NB4 (cell line): ENCODE measurements around the gene WWP2.

Source experiments
- DNase-seq: peaks from one replicate; pipeline ENCODE4 v3.0.0; 2010; ENCODE audit warnings: low read depth
- H3K4me3 ChIP-seq: one replicate; pipeline ENCODE4 v1.5.1; 2011; ENCODE audit warnings: mild to moderate bottlenecking, low read depth, low read length, moderate library complexity
- MYC ChIP-seq: IDR thresholded peaks from 2 replicates; pipeline ENCODE4 v1.6.1; 2011; ENCODE audit warnings: low read depth, low read length
- POLR2A ChIP-seq: IDR thresholded peaks from 2 replicates; pipeline ENCODE4 v1.6.1; 2011; ENCODE audit warnings: mild to moderate bottlenecking; ENCODE audit not compliant: insufficient read length; ENCODE audit errors: extremely low read depth
- TF ChIP-seq, protein P1 (sequence below): IDR thresholded peaks from 2 replicates; pipeline ENCODE4 v1.6.1; 2011; ENCODE audit warnings: low read depth, low read length
- TF ChIP-seq, protein P2 (sequence below): IDR thresholded peaks from one replicate; pipeline ENCODE4 v1.5.1; 2012; ENCODE audit warnings: low read depth, low read length

Gene WWP2

GRCh38 chr16:69892378-69892777 is 130.2 kb downstream of the WWP2 start:
- TF ChIP-seq POLR2A, result no peak
- TF ChIP-seq, protein P1, sequence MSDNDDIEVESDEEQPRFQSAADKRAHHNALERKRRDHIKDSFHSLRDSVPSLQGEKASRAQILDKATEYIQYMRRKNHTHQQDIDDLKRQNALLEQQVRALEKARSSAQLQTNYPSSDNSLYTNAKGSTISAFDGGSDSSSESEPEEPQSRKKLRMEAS, result no peak
- no peak for TF ChIP-seq MYC
- TF ChIP-seq, protein P2, sequence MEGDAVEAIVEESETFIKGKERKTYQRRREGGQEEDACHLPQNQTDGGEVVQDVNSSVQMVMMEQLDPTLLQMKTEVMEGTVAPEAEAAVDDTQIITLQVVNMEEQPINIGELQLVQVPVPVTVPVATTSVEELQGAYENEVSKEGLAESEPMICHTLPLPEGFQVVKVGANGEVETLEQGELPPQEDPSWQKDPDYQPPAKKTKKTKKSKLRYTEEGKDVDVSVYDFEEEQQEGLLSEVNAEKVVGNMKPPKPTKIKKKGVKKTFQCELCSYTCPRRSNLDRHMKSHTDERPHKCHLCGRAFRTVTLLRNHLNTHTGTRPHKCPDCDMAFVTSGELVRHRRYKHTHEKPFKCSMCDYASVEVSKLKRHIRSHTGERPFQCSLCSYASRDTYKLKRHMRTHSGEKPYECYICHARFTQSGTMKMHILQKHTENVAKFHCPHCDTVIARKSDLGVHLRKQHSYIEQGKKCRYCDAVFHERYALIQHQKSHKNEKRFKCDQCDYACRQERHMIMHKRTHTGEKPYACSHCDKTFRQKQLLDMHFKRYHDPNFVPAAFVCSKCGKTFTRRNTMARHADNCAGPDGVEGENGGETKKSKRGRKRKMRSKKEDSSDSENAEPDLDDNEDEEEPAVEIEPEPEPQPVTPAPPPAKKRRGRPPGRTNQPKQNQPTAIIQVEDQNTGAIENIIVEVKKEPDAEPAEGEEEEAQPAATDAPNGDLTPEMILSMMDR, result no peak
- H3K4me3 ChIP-seq, result no peak overlapping the region
- DNase-seq, result no peak

DNA sequence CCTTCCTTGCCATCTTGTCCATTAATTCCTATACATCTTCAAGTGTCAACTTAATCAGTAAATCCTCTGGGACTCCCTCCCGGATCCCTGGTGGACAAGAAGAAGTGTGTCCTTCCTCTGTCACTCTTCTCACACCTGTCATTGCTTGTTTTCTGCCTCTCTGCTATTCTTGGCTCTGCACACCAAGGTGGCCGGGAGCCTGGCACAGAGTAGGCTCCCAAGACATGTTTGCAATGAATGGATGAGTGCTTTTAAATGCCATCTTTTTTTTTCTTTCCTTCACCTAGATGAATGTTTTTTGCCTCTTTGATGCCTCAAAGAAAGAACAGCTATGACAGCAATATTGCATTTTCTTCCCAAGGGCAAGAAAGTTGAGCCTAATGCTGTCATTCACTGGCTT is 131.0 kb downstream of the WWP2 start:
- H3K4me3 ChIP-seq, result no peak overlapping the region
- no peak for DNase-seq
- no peak for TF ChIP-seq POLR2A
- TF ChIP-seq MYC, result no peak
- TF ChIP-seq, protein P2, result no peak
- TF ChIP-seq, protein P1, result no peak

- no peak overlapping the region for H3K4me3 ChIP-seq
- TF ChIP-seq, protein P2, result no peak
- TF ChIP-seq, protein P1, result no peak
- TF ChIP-seq MYC, result no peak
- TF ChIP-seq POLR2A, result no peak
- DNase-seq, result no peak
Measured at GRCh38 chr16:69894676-69895075, 132.5 kb downstream of the WWP2 start.

- no peak overlapping the region for H3K4me3 ChIP-seq
- TF ChIP-seq, protein P2, result no peak
- TF ChIP-seq POLR2A, result no peak
- TF ChIP-seq, protein P1, result no peak
- no peak for TF ChIP-seq MYC
- DNase-seq, result no peak
Measured at GRCh38 chr16:69903865-69904415, 141.8 kb downstream of the WWP2 start.

GRCh38 chr16:69904495-69905170 is 142.5 kb downstream of the WWP2 start:
- no peak for DNase-seq
- TF ChIP-seq, protein P2, result no peak
- TF ChIP-seq MYC, result no peak
- TF ChIP-seq, protein P1, result no peak
- TF ChIP-seq POLR2A, result no peak
- H3K4me3 ChIP-seq, result no peak overlapping the region
